AG09319 (cell line): ENCODE data around the gene FBXL7.

ENCODE experiments used
- DNase-seq: peaks from one replicate; pipeline ENCODE4 v3.0.0-alpha.2; 2010; ENCODE audit warnings: low read depth; ENCODE audit errors: extremely low read depth
- TF ChIP-seq, protein P1 (sequence below): IDR thresholded peaks from 2 replicates; pipeline ENCODE4 v1.5.1; 2011; ENCODE audit warnings: low read depth, mild to moderate bottlenecking, inconsistent platforms, low read length, moderate library complexity

The FBXL7 gene

DNA sequence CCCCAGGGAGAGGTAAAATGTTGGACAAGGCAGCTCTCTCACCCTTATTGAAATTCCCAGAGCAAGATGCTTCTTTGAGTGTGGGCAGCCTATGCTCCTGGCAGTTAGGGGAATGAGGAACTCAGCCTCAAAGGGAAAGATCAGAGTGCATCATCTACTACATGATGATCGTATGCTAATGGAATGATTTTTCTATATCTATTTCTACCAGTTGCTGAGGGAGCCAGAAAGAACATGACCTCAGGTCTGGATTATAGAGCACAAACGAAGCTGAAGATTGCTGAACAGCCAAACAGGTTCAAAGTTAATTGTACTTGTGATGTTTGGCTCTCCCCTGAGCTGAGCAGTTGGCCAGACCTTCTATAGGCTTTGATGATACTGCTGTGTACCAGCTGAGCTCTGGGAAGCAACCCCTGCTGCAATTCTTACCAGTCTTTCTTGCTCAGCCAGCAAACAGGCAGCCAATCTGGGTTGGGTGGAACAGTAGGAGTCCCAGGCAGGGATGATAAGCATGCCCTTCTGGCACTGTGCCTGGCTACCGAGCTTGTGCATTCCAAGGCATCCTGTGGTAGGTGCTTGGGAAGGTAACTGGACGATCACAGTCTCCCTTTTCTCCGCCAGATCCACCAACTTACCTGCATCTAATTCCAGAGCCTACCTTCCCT, 10.3 kb upstream of the FBXL7 start:
- DNase-seq = no peak

DNA sequence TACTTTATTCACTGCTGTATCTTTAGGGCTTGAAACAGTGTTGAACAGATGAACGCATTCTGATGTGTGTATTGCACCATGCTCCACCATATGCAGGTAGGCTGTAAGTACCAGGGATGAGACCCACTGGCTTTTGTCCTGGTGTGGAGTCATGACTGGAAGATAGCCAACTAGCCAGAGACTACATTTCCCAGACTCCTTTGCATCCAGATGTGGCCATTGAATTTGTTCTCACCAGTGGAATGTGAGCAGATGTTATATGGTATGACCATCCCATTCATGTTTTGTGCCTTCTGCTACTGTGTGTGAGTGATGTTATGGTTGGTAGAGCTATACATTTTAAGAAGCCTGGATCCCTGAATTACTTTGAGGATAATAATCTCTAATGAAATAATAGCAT, 7.4 kb upstream of the FBXL7 start:
- TF ChIP-seq, protein P1, sequence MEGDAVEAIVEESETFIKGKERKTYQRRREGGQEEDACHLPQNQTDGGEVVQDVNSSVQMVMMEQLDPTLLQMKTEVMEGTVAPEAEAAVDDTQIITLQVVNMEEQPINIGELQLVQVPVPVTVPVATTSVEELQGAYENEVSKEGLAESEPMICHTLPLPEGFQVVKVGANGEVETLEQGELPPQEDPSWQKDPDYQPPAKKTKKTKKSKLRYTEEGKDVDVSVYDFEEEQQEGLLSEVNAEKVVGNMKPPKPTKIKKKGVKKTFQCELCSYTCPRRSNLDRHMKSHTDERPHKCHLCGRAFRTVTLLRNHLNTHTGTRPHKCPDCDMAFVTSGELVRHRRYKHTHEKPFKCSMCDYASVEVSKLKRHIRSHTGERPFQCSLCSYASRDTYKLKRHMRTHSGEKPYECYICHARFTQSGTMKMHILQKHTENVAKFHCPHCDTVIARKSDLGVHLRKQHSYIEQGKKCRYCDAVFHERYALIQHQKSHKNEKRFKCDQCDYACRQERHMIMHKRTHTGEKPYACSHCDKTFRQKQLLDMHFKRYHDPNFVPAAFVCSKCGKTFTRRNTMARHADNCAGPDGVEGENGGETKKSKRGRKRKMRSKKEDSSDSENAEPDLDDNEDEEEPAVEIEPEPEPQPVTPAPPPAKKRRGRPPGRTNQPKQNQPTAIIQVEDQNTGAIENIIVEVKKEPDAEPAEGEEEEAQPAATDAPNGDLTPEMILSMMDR = no peak
- DNase-seq = no peak

More for the DNA sequence above, 10.3 kb upstream of the FBXL7 start:
- TF ChIP-seq, protein P1 = no peak

DNA sequence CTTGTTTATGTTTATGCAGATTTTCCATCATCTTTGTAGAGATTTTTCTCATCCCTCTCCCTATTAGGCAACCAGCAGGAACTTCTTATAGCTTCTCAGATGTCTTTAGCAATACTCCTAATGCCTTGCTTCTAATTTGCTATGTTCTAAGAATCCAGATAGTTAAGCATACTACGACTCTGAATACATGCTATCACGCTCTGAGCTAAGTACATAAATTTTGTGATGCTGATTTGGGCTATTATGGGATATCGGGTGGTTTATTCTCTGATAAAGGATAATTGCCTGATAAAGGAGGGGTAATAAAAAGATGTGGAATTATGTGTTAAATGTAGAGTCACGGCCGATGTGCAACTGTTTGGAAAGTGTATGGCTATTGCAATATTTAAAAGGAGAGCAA, 6.5 kb upstream of the FBXL7 start:
- TF ChIP-seq, protein P1 = no peak
- DNase-seq = no peak

DNA sequence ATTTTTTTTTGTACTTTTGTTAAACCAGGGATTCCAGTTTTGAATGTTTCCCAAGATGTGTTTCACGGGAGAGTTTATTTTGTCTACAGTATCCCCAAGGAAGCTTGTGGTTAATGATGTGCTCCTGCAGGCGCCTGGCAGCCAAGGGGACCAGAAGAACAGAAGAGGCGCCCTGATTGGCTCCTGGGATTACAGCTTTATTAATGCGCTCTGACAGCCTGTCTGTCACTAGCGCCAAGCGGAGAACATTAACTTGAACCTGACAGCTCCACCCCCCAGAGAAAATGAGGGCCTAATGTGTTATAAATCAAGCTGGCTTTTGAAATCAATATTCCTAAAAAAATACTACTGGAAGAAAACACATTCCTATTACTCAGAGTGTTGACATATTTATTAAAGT, 5.0 kb upstream of the FBXL7 start:
- TF ChIP-seq, protein P1 = no peak
- DNase-seq = no peak

DNA sequence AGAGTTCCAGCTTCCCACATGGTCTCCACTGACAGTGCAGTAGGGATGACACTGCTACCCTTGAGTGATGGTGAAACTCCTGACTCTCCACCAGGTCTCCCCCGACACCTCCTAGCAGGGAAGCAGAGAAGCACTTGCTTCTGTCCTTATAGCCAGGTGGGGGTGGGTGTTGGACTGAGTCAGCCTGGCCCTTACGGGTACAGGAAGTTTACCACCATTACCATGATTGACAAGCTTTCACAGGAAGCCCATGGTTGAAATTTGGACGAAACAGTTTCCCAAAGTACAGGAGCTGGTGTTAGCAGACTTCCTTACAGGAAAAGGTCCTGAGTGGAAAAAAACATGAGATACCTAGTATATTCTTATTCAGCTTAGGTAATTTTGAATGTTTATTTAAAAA, 3.1 kb upstream of the FBXL7 start:
- no peak for DNase-seq
- TF ChIP-seq, protein P1 = no peak

DNA sequence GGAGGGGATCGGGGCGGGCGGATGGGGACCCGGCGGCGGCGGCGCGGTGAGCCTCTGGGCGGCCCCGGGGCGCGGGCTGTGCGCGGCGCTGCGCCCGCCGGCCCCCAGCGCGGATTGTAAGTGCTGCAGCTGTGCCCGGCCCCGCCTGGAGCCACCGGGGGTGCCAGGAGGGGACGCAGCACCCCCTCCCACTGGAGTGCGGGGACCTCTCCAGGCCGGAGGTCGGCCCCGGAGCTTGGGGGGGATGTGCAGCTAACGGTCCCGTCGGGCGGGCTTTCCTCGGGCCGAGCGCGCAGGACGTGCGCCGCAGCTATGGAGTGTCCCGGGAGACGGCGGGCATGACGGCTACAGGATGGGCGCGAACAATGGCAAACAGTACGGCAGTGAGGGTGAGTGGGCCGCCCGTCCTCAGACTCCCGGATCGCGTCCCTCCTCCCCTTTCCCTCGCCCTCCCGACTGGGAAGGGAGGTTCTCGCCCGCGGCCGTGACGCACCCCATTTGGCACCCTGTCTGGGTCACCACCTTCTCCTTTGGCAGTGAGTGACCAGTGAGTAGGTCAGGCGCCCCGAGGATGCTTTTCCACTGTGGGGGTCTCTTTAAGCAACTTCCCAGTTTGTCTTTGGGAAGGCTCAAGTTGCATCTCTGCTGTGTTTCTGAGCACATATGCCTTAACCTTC, 483 bp downstream of the FBXL7 start:
- TF ChIP-seq, protein P1 = no peak
- no peak for DNase-seq

DNA sequence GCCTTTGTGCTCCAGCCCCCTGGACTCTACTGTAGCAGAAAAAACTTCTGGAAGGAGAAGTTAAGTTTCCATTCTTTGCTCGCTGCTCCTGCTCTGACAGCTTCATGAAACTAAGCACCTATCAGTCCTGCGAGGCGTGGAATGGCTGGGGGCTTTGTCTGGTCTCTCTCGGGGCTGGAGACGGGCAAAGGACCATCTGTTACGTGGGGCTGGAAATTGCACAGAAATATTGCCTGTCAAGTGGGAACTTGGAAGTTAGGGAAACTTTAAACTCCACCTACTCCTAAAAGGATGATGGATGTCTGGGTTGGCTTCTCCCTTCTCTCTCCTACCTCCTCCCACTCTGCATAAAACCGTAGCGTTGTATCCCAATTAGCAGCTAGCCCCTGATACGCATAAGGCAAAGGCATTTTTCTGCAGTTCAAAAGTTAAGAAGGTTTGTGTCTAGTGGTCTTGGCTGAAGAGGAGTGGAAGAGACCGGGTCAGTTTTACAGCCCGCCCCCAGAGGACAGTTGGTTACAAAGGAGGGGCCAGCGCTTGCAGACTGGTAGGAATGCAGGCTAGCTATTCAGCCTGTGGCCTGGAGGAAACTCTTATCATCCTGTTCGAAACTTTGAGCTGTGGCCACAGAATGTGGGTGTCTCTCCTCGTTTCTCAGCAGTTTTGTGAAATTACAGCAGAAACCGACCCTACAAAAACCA, 1.3 kb downstream of the FBXL7 start:
- TF ChIP-seq, protein P1 = peak; percentile 34
- DNase-seq = no peak
